Measurements from ENCODE around the gene APCDD1. TPM values are rescaled to one million over a fixed set of nuclear protein-coding genes. Genes with fewer than 3 reads are reported as not detected.
"Not testable (repeated sequence)": the region's sequence is repeated elsewhere in the genome, so short reads cannot be mapped to it uniquely, and the experiment has no call there.

The APCDD1 gene
- total RNA-seq, 1 experiment from 2014 or later = not detected

DNA sequence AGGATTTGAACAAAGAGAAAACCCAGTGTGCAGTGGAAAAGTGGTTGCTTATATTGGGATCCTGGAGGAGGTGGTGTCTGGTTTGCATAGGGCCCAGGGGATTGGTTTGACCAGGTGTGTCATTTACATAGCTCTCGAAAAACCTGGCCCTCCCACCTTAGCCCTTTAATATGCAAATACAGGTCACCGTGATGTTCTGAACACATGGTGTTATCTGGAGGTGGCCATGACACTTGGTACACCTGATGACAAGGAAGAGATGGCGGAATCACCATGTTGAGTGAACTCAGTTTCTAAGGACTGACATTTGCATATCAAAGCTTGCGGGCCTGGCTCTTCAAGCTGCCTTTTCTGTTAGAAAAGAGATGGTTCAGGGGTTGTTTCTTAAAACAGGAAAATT lies 69.1 kb downstream of the APCDD1 start:
- no peak for DNase-seq (ENCODE audit: extremely low read depth, low read depth)

- no peak for DNase-seq (ENCODE audit: extremely low read depth, low read depth)
Measured at GRCh38 chr18:10524507-10525370, 70.3 kb downstream of the APCDD1 start.

DNA sequence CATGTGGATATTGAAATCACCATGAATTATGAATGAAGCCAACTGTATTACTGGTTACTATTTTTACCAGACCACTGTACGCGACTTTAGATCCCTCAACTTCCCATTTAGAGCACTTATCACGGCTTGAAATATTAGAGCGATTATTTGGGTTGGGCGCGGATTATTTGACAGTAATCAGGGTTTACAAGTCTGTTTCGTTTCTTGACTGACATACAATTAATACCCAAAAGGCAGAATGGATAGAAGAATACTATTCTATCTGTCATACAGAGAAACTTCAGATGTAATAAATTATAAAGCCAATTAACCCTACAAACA lies 70.9 kb downstream of the APCDD1 start:
- DNase-seq (ENCODE audit: extremely low read depth, low read depth) = no peak

DNA sequence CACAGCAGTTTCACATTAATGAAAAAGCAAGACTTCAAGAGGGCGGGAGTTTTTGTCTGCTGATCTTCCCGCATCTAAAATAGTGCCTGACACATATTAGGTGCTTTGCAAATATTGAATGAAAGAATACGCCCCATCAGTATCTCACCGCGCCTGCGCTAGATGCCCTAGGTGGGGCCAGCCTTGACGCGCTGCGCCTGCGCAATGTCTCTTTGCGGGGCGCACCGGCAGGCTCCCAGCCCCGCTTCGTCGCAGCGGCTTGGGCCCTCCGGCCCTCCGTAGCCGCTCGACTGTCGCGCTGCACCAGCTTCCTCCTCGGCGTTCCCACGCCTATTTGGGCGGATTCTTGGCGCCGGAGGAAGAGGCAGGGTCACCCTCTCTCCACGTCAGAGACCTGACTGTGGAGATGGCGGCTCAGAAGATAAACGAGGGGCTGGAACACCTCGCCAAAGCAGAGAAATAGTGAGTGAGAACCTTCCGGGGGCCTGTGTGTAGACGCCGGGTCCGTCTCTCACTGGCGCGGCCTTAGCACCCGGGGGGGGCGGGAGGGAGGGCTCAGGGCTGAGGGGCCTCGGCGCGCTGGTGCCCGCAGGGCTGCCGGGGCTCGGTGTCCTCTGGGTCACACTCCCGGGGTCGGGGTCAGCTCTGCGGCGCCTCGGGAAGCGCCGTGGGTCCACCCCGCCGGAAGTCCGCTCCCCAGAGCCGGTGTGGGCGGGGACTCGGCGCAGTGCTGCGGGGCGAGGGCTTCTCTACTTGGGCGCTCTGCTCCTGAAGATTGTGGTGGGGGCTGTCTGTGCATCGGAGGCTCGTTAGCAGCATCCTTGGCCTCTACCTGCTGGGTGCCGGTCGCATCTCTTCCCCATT lies 71.5 kb downstream of the APCDD1 start, which contains the start of gene NAPG:
TSS of gene NAPG (plus strand) at position 331 of the 864 bp plus-strand sequence. CDS start at position 407, 76 bp downstream.
- peak; percentile 83 for DNase-seq (ENCODE audit: extremely low read depth, low read depth)

DNA sequence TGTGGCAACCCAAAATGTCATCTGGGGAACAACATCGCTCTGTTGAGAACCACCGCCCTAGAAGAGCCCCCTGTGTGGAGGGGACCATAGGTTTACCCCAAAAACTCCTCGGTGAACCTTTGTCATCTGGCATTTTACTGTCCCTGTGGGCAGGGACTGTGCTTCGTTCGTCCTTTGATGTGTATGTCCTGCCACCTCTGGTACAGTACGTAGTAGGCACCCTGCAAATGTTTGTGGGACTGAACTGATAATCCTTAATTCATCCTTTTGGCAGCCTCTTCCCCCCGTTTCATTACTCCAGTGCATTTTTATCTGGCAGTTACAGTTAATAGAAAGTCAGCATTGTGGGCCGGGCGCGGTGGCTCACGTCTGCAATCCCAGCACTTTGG lies 72.1 kb downstream of the APCDD1 start:
- DNase-seq (ENCODE audit: extremely low read depth, low read depth) = no peak

DNA sequence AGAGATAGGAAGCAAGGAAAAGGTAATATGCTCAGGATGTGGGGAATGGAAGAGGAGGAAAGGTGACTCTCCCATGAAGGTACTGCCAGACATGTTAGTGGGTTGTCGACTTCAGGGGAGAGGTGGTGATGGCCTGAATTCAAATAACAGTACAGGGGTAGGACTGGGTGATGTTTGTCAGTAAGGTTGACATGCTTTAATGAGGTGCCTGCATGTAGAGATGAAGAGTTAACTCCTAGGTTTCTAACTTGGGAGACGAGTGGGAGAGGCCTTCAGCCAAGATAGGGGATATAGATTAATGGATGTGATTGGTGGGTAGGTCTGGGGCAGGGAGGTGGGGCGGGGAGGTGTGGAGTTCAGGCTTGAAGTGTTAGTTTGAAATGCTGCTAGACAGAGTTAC lies 74.0 kb downstream of the APCDD1 start:
- no peak for DNase-seq (ENCODE audit: extremely low read depth, low read depth)

- DNase-seq (ENCODE audit: extremely low read depth, low read depth) = no peak
Measured at GRCh38 chr18:10530002-10530401, 75.6 kb downstream of the APCDD1 start.

DNA sequence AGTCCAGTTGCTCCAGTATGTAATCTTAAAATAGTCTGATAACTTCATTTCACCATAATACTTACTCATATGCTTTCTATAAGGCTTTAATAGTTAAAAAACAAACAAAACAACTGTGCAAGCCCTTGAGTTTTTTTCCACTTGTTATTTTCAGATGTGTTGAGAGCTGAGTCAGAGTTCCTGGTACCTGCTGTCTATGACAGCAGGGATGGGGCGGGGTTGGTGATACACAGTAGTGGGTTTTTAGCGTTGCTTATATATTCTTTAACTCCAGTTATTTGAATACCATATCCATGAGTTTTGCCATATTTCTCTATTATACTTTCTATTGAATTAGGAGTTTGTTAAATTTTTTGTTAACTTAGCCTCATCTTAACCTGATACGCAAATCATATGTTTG lies 76.4 kb downstream of the APCDD1 start:
- no peak for DNase-seq (ENCODE audit: extremely low read depth, low read depth)

DNA sequence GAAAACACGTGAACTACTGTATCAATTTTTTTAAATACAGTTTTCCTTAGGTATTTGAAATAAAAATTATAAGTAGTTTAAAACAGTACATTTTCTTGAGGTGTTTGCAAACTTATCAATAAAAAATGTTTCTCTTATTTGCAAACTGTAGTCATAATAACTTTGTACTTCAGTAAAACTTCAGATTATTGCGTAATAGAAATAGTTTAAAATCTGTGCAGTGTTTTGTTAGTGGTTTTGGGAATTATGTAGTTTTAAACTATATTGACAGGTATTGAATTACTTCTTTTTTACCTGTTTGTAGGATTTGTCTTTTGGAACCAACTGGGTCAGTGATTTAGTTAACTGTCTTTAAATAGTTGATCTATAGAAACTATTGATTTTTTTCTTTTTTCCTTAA lies 78.7 kb downstream of the APCDD1 start:
- no peak for DNase-seq (ENCODE audit: extremely low read depth, low read depth)

DNA sequence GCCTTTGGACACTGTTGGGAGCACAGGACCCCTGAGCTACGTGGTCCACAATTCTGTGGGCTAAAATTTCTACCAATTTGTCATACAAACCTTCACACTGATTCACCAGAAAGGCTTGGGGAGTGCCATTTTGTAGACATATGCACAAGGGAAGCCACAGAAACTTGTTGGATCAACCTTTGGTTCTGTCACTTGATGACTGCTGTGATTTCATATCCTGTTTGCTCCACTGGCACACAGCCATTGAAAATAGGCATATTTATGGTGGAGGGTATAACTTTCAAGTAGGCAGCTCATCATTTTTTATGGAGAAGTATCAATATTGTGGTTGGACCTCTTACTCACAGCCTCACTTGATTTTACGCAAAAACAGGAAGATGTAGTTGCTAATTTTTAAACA lies 81.8 kb downstream of the APCDD1 start:
- DNase-seq (ENCODE audit: extremely low read depth, low read depth) = no peak

GRCh38 chr18:10537765-10538164 lies 83.3 kb downstream of the APCDD1 start:
- no peak for DNase-seq (ENCODE audit: extremely low read depth, low read depth)

DNA sequence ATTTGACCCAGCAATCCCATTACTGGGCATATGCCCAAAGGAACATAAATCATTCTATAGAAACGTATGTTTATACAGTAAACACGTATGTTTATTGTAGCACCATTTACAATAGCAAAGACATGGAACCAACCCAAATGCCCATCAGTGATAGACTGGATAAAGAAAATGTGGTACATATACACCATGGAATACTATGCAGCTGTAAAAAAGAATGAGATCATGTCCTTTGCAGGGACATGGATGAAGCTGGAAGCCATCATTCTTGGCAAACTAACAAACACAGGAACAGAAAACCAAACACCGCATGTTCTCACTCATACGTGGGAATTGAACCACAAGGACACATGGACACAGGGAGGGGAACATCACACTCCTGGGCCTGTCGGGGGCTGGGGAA lies 84.7 kb downstream of the APCDD1 start:
- not testable (repeated sequence) for DNase-seq (ENCODE audit: extremely low read depth, low read depth)

Other genes with a start within 250 kb of the APCDD1 start
- gene NAPG, start 71.4 kb downstream of the APCDD1 start, total RNA-seq (2014; rRNA removed; shearing (Covaris generic)) = 27.0 and 30.8 TPM in 2 replicates

Measured in NCI-H460 (cell line).